Lower lobe of right lung (tissue), 2 donors: ENCODE results near the gene TFF1. TPM values are rescaled to one million over a fixed set of nuclear protein-coding genes. Genes with fewer than 3 reads are reported as not detected.

Experiments used
- ATAC-seq, 2 donors: fragments of 200-7000 bp; cut with Tn5 transposase; one replicate each; pipeline ENCODE4 v1.9.1; 2020 to 2022; ENCODE audit warnings: mild to moderate bottlenecking in 2 of 2, moderate library complexity in 2 of 2
- DNase-seq: peaks from one replicate; pipeline ENCODE4 v3.0.0-alpha.2; 2020
- H3K27ac ChIP-seq: fragments of 200-600 bp; one replicate; pipeline ENCODE4 v1.8.0; 2022
- H3K27me3 ChIP-seq: fragments of 200-600 bp; one replicate; pipeline ENCODE4 v1.8.0; 2022; ENCODE audit warnings: low read depth
- H3K36me3 ChIP-seq: fragments of 200-600 bp; one replicate; pipeline ENCODE4 v1.8.0; 2022; ENCODE audit warnings: mild to moderate bottlenecking
- H3K4me1 ChIP-seq: fragments of 200-600 bp; one replicate; pipeline ENCODE4 v1.8.0; 2022
- H3K4me3 ChIP-seq: fragments of 200-600 bp; one replicate; pipeline ENCODE4 v1.8.0; 2022; ENCODE audit warnings: mild to moderate bottlenecking
- H3K9me3 ChIP-seq: fragments of 200-600 bp; one replicate; pipeline ENCODE4 v1.8.0; 2022
- CTCF ChIP-seq: fragments of 200-600 bp; IDR thresholded peaks from one replicate; pipeline ENCODE4 v1.8.0; 2022; ENCODE audit warnings: antibody characterized with exemption, mild to moderate bottlenecking
- intact Hi-C: fragments of 100-400 bp; cut with DNase I; formaldehyde crosslinking; loops from one replicate; pipeline ENCODE4 v1.11.0; 2022
- total RNA-seq: library from RNA; stranded (reverse); fragmentation: NEBNext Ultra II Directional; extraction: Animal tissue kit (Norgen Biotek cat#: 25700); gene quantifications from one replicate; pipeline ENCODE4 v1.2.1, GENCODE V29; 2021
- donor health status: DM: no; HTN: yes; CAD: no; lungs with severe emphysema.

The TFF1 gene
- total RNA-seq, 1 donor from 2014 or later, result not detected

DNA sequence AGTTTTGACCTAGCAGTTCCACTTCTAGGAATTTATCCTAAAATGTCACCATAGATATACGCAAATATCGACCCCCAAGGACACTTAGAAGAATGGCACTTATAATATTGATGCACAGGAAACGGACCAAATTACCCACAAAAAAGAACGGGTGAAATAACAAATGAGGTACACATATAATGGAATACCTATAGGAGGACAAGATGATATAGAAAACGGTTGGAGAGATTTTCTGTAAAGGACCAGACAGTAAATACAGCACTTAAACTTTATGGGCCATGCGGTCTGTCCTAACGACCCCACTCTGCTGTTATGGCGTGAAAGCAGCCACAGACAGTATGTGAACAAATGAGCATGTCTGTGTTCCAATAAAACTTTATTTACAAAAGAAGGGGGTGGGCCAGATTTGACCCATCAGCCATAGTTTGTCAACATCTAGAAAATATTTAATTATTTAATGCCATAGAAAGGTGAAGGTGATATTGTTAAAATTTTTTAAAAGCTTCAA is 27.2 kb upstream of the TFF1 start:
- ATAC-seq (no peak), DNase-seq (no peak)
- TF ChIP-seq CTCF, result no peak
- Histone ChIP-seq H3K4me1 (peaks cover 6% of the 10 kb centered on the region), H3K4me3 (no peak overlapping the region), H3K27me3 (no peaks in the 10 kb centered on the region), H3K36me3 (no peaks in the 10 kb centered on the region), H3K9me3 (no peaks in the 10 kb centered on the region), H3K27ac (no peak overlapping the region)
- intact Hi-C loops, result no loop called here

DNA sequence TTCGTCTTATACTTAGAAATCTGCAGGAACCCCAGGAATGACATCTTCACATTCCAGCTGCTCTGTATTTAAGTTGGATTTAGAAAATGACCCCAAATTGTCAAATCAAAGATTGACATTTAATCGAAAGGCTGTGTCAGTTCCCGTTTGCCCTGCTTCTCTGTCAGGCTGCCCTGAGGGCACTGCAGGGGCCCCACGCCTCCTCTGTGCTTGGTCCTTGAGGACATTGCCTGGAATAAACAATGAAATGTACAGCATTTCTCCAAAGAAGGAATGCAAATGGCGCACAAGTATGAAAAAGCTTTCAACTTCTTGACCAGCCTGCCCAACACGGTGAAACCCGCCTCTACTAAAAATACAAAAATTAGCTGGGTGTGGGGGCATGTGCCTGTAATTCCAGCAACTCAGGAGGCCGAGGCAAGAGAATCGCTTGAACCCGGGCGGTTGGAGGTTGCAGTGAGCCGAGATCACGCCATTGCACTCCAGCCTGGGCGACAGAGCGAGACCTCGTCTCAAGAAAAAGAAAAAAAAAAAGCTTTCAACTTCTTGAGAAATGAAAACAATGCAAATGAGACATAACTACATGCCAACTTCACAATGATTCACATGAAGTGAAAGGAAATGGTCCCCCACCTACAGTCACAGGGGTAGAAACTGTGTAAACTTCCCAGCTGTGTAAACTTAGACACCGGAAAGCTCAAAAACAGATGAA is 26.6 kb upstream of the TFF1 start:
- Histone ChIP-seq H3K27me3 (no peaks in the 10 kb centered on the region), H3K36me3 (no peaks in the 10 kb centered on the region), H3K9me3 (no peaks in the 10 kb centered on the region), H3K4me3 (no peak overlapping the region), H3K4me1 (peaks cover 6% of the 10 kb centered on the region), H3K27ac (no peak overlapping the region)
- TF ChIP-seq CTCF, result no peak
- ATAC-seq (no peak), DNase-seq (no peak)
- intact Hi-C loops, result no loop called here

DNA sequence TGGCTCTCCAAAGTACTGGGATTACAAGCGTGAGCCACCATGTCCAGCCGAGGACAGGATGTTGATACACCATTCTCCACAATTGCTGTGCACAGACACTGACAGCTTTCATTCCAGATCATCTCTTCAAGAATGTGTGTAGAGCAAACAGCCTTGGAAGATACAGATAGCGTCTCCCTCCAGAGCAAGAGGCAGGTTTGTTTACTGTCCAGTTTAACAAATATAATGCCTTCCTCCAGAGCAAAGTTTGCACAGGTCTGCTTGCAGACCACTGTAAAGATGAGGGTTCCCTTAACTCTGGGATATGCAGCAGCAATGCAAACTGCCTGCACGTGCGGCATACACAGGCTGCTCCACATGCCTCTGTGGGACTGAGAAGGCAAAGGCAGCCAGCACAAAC is 25.0 kb upstream of the TFF1 start:
- no peak overlapping the region for H3K27ac ChIP-seq
- no peaks in the 10 kb centered on the region for H3K36me3 ChIP-seq
- intact Hi-C loops, result no loop called here
- H3K4me3 ChIP-seq, result no peak overlapping the region
- H3K27me3 ChIP-seq, result no peaks in the 10 kb centered on the region
- no peaks in the 10 kb centered on the region for H3K9me3 ChIP-seq
- no peak for DNase-seq
- TF ChIP-seq CTCF, result no peak
- no peak for ATAC-seq
- peaks cover 6% of the 10 kb centered on the region for H3K4me1 ChIP-seq

- H3K27me3 ChIP-seq, result no peaks in the 10 kb centered on the region
- intact Hi-C loops, result no loop called here
- H3K36me3 ChIP-seq, result no peaks in the 10 kb centered on the region
- no peak for TF ChIP-seq CTCF
- no peak overlapping the region for H3K27ac ChIP-seq
- DNase-seq, result no peak
- H3K9me3 ChIP-seq, result no peaks in the 10 kb centered on the region
- H3K4me3 ChIP-seq, result no peak overlapping the region
- no peak for ATAC-seq
- H3K4me1 ChIP-seq, result peaks cover 6% of the 10 kb centered on the region
Observed at GRCh38 chr21:42390696-42391095, 24.4 kb upstream of the TFF1 start.

DNA sequence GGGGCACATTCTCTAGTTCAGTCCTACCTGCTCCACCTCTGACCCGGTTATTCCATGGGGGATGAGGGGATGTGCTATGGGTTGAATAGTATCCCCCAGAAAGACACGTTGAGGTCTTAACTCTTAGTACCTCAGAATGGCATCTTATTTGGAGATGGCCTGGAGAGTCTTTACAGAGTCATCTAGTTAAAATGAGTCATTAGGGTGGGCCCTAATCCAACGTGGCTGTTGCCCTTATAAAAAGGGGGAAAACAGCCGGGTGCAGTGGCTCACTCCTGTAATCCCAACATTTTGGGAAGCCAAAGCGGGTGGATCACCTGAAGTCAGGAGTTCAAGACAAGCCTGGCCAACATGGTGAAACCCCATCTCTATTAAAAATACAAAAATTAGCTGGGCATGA is 23.9 kb upstream of the TFF1 start:
- Histone ChIP-seq H3K36me3 (no peaks in the 10 kb centered on the region), H3K27me3 (no peaks in the 10 kb centered on the region), H3K9me3 (no peaks in the 10 kb centered on the region), H3K27ac (no peak overlapping the region), H3K4me1 (peaks cover 6% of the 10 kb centered on the region), H3K4me3 (no peak overlapping the region)
- ATAC-seq (no peak), DNase-seq (no peak)
- no peak for TF ChIP-seq CTCF
- intact Hi-C loops, result no loop called here
